Neuronal stem cell (in vitro differentiated cells): ENCODE measurements around the gene RADIL.

Source experiments
- DNase-seq: peaks from one replicate; pipeline ENCODE4 v3.0.0-alpha.2; 2013; ENCODE audit warnings: low spot score
- H2AFZ ChIP-seq: one replicate; pipeline ENCODE4 v1.6.1; 2013; ENCODE audit warnings: mild to moderate bottlenecking, low read length, inconsistent platforms
- H2AK5ac ChIP-seq: 2 replicates; pipeline ENCODE4 v1.6.1; 2013; ENCODE audit warnings: low read depth, mild to moderate bottlenecking, inconsistent platforms, low read length, moderate library complexity, mixed read lengths
- H2BK120ac ChIP-seq: 2 replicates; pipeline ENCODE4 v1.6.1; 2013; ENCODE audit warnings: low read depth, mild to moderate bottlenecking, inconsistent platforms, low read length, moderate library complexity, mixed read lengths
- H2BK12ac ChIP-seq: one replicate; pipeline ENCODE4 v1.6.1; 2013; ENCODE audit warnings: low read length, inconsistent platforms
- H2BK15ac ChIP-seq: 2 replicates; pipeline ENCODE4 v1.6.1; 2013; ENCODE audit warnings: mild to moderate bottlenecking, low read length, inconsistent platforms, mixed read lengths
- H2BK5ac ChIP-seq: one replicate; pipeline ENCODE4 v1.6.1; 2013; ENCODE audit warnings: inconsistent platforms, mild to moderate bottlenecking, low read length, moderate library complexity
- H3K14ac ChIP-seq: one replicate; pipeline ENCODE4 v1.6.1; 2013; ENCODE audit warnings: low read length, inconsistent platforms
- H3K18ac ChIP-seq: 2 replicates; pipeline ENCODE4 v1.6.1; 2013; ENCODE audit warnings: low read length, inconsistent platforms
- H3K23ac ChIP-seq: 2 replicates; pipeline ENCODE4 v1.6.1; 2013; ENCODE audit warnings: low read depth, mild to moderate bottlenecking, mixed read lengths, low read length, inconsistent platforms; ENCODE audit not compliant: poor library complexity
- H3K27ac ChIP-seq: replicated peaks from 3 replicates; pipeline ENCODE4 v1.5.1; 2013; ENCODE audit warnings: low read length, inconsistent platforms
- H3K27me3 ChIP-seq, 3 experiments: 2 replicates each; pipeline ENCODE4 v1.6.1; 2013; ENCODE audit warnings: low read length in 3 of 3, mild to moderate bottlenecking in 2 of 3, inconsistent platforms in 1 of 3, low read depth in 1 of 3, mixed read lengths in 1 of 3, moderate library complexity in 1 of 3; ENCODE audit not compliant: control insufficient read depth in 3 of 3, insufficient read depth in 3 of 3
- H3K36me3 ChIP-seq, 2 donors: replicated peaks in 1 of 2; 2 replicates each; pipeline ENCODE4 v1.6.1; 2013; ENCODE audit warnings: low read length in 2 of 2; ENCODE audit not compliant: control insufficient read depth in 2 of 2, insufficient read depth in 2 of 2
- H3K4ac ChIP-seq: 2 replicates; pipeline ENCODE4 v1.6.1; 2013; ENCODE audit warnings: inconsistent platforms, mild to moderate bottlenecking, low read length, moderate library complexity
- H3K4me1 ChIP-seq, 2 donors: 1 replicate in 1 of 2; 2 replicates in 1 of 2; pipeline ENCODE4 v1.6.1; 2013; ENCODE audit warnings: low read length in 2 of 2, low read depth in 1 of 2; ENCODE audit not compliant: control insufficient read depth in 2 of 2, insufficient read depth in 1 of 2
- H3K4me2 ChIP-seq: one replicate; pipeline ENCODE4 v1.6.1; 2013; ENCODE audit warnings: mild to moderate bottlenecking, low read length, inconsistent platforms; ENCODE audit not compliant: insufficient read depth, poor library complexity, severe bottlenecking
- H3K4me3 ChIP-seq, 2 donors: 2 replicates each; pipeline ENCODE4 v1.5.1; 2013; ENCODE audit warnings: low read length in 2 of 2, mild to moderate bottlenecking in 2 of 2, inconsistent platforms in 1 of 2, moderate library complexity in 1 of 2
- H3K79me1 ChIP-seq: one replicate; pipeline ENCODE4 v1.6.1; 2013; ENCODE audit warnings: low read depth, mild to moderate bottlenecking, inconsistent platforms, low read length, moderate library complexity
- H3K9ac ChIP-seq: one replicate; pipeline ENCODE4 v1.6.1; 2013; ENCODE audit warnings: mild to moderate bottlenecking, low read depth, low read length, inconsistent platforms; ENCODE audit not compliant: poor library complexity
- H3K9me3 ChIP-seq, 2 donors: replicated peaks in 1 of 2; 2 replicates each; pipeline versions ENCODE3 to v1.6.1; 2013; ENCODE audit warnings: low read length in 2 of 2, mild to moderate bottlenecking in 2 of 2, inconsistent platforms in 1 of 2, low read depth in 1 of 2, mixed read lengths in 1 of 2, moderate library complexity in 1 of 2; ENCODE audit not compliant: control insufficient read depth in 2 of 2, insufficient read depth in 1 of 2
- H4K8ac ChIP-seq: one replicate; pipeline ENCODE4 v1.6.1; 2013; ENCODE audit warnings: low read depth, mild to moderate bottlenecking, inconsistent platforms, low read length, moderate library complexity
- H4K91ac ChIP-seq: one replicate; pipeline ENCODE4 v1.6.1; 2013; ENCODE audit warnings: low read length, low read depth, mild to moderate bottlenecking, inconsistent platforms; ENCODE audit not compliant: poor library complexity
- WGBS, 2 donors: extraction: QIAGEN DNeasy Blood & Tissue Kit; methylation state at CpG; one replicate each; pipeline ENCODE4 v1.1.7; 2013; ENCODE audit warnings: missing lambda C conversion rate in 2 of 2, mixed read lengths in 1 of 2; ENCODE audit not compliant: insufficient read length in 2 of 2, insufficient replicate concordance in 1 of 2; ENCODE audit errors: extremely low coverage in 2 of 2; 5-methylcytosine and 5-hydroxymethylcytosine counted together

RADIL gene

GRCh38 chr7:4861227-4861626, 22.3 kb downstream of the RADIL start:
- Histone ChIP-seq H3K23ac (no peak overlapping the region), H3K9ac (no peak overlapping the region), H2BK15ac (no peak overlapping the region), H4K91ac (no peak overlapping the region), H3K36me3 (no peaks in the 10 kb centered on the region), H3K9me3 (peaks cover 5 to 13% of the 10 kb centered on the region in 2 donors), H2AFZ (no peak overlapping the region), H2BK12ac (no peak overlapping the region), H3K4ac (no peak overlapping the region), H3K14ac (no peak overlapping the region), H2BK120ac (no peak overlapping the region), H3K4me2 (no peak overlapping the region), H3K79me1 (no peaks in the 10 kb centered on the region), H2BK5ac (no peak overlapping the region), H3K27ac (no peak overlapping the region), H3K18ac (no peak overlapping the region), H3K27me3 (no peaks in the 10 kb centered on the region), H3K4me3 (no peak overlapping the region), H3K4me1 (no peaks in the 10 kb centered on the region), H4K8ac (no peak overlapping the region), H2AK5ac (no peak overlapping the region)
- no CpG with 5 or more reads among the region's 11 CpGs for WGBS, 2 donors
- DNase-seq: no peak

GRCh38 chr7:4857189-4857588, 26.3 kb downstream of the RADIL start:
- Histone ChIP-seq H2BK5ac (no peak overlapping the region), H2BK12ac (no peak overlapping the region), H3K4me1 (no peaks in the 10 kb centered on the region), H3K4ac (no peak overlapping the region), H3K14ac (no peak overlapping the region), H2BK120ac (no peak overlapping the region), H2BK15ac (no peak overlapping the region), H3K18ac (no peak overlapping the region), H2AFZ (no peak overlapping the region), H4K91ac (no peak overlapping the region), H3K4me3 (no peak overlapping the region), H3K9me3 (peaks cover 3 to 6% of the 10 kb centered on the region in 2 donors), H3K4me2 (no peak overlapping the region), H3K27me3 (no peaks in the 10 kb centered on the region), H2AK5ac (no peak overlapping the region), H3K36me3 (no peaks in the 10 kb centered on the region), H4K8ac (no peak overlapping the region), H3K27ac (no peak overlapping the region), H3K9ac (no peak overlapping the region), H3K23ac (no peak overlapping the region), H3K79me1 (peaks cover 3% of the 10 kb centered on the region)
- no CpG with 5 or more reads among the region's 3 CpGs for WGBS, 2 donors
- DNase-seq: no peak

GRCh38 chr7:4856336-4857057, 27.0 kb downstream of the RADIL start:
- no peak for DNase-seq
- Histone ChIP-seq H4K8ac (no peak overlapping the region), H3K36me3 (no peaks in the 10 kb centered on the region), H3K9me3 (peaks cover 0 to 5% of the 10 kb centered on the region in 2 donors), H3K4me3 (no peak overlapping the region), H3K14ac (no peak overlapping the region), H3K4me1 (no peaks in the 10 kb centered on the region), H3K4ac (no peak overlapping the region), H3K27me3 (no peaks in the 10 kb centered on the region), H2BK12ac (no peak overlapping the region), H2BK120ac (no peak overlapping the region), H2BK5ac (no peak overlapping the region), H3K18ac (no peak overlapping the region), H2BK15ac (no peak overlapping the region), H3K79me1 (peaks cover 3% of the 10 kb centered on the region), H4K91ac (no peak overlapping the region), H3K4me2 (no peak overlapping the region), H3K23ac (no peak overlapping the region), H3K9ac (no peak overlapping the region), H3K27ac (no peak overlapping the region), H2AFZ (no peak overlapping the region), H2AK5ac (no peak overlapping the region)
- no CpG with 5 or more reads among the region's 10 CpGs for WGBS, 2 donors

GRCh38 chr7:4854916-4855315, 28.6 kb downstream of the RADIL start:
- Histone ChIP-seq H3K27ac (no peak overlapping the region), H2AK5ac (no peak overlapping the region), H3K14ac (no peak overlapping the region), H3K36me3 (no peaks in the 10 kb centered on the region), H3K27me3 (no peaks in the 10 kb centered on the region), H2AFZ (no peak overlapping the region), H3K18ac (no peak overlapping the region), H3K79me1 (peaks cover 3% of the 10 kb centered on the region), H4K91ac (no peak overlapping the region), H2BK12ac (no peak overlapping the region), H3K4me3 (no peak overlapping the region), H2BK5ac (no peak overlapping the region), H3K23ac (no peak overlapping the region), H2BK15ac (no peak overlapping the region), H3K4me1 (no peaks in the 10 kb centered on the region), H3K9ac (no peak overlapping the region), H2BK120ac (no peak overlapping the region), H3K4ac (no peak overlapping the region), H4K8ac (no peak overlapping the region), H3K4me2 (no peak overlapping the region), H3K9me3 (peaks cover 0 to 9% of the 10 kb centered on the region in 2 donors)
- WGBS, 2 donors: no CpG with 5 or more reads among the region's 6 CpGs
- DNase-seq: no peak
